Bronchial epithelial cell (primary cell): ENCODE data around the gene NME1. TPM values are rescaled to one million over a fixed set of nuclear protein-coding genes. Genes with fewer than 3 reads are reported as not detected.
"Not testable (repeated sequence)": the region's sequence is repeated elsewhere in the genome, so short reads cannot be mapped to it uniquely, and the experiment has no call there.

ENCODE experiments used
- DNase-seq: peaks from one replicate; pipeline ENCODE4 v3.0.0-alpha.2; 2010; ENCODE audit warnings: low read depth
- FAIRE-seq: peaks from 2 replicates; lab custom pipeline; 2011; peaks lifted over from hg19 to GRCh38; lab: Jason Lieb, UNC
- H3K27me3 ChIP-seq: 2 replicates; pipeline ENCODE4 v1.5.1; 2011; ENCODE audit warnings: low read length; ENCODE audit not compliant: control insufficient read depth, insufficient read depth
- H3K36me3 ChIP-seq: 2 replicates; pipeline ENCODE4 v1.5.1; 2011; ENCODE audit warnings: low read length; ENCODE audit not compliant: control insufficient read depth, insufficient read depth
- H3K4me3 ChIP-seq: 2 replicates; pipeline ENCODE4 v1.5.1; 2011; ENCODE audit warnings: mild to moderate bottlenecking, low read depth, low read length, control low read depth
- total RNA-seq: library from RNA; depleted of rRNA; stranded (reverse); fragments of >200 nt; gene quantifications from 2 replicates; pipeline ENCODE4 v1.2.1, GENCODE V29; 2014
- TF ChIP-seq, protein P1 (sequence below): IDR thresholded peaks from 2 replicates; pipeline ENCODE4 v1.5.1; 2011; ENCODE audit warnings: mild to moderate bottlenecking, moderate library complexity, low read length, control low read depth, inconsistent platforms; ENCODE audit not compliant: insufficient read depth, severe bottlenecking

The NME1 gene
- total RNA-seq, result 129 and 204 TPM in 2 replicates

GRCh38 chr17:51153210-51154072 lies at the start of gene NME1:
Gene NME1, plus strand, starts transcription at chr17:51153559. Its CDS starts 2,096 bp downstream, at chr17:51155655.
- peak; percentile 99 for DNase-seq
- Histone ChIP-seq H3K27me3 (no peaks in the 10 kb centered on the region), H3K36me3 (peaks cover 5% of the 10 kb centered on the region), H3K4me3 (peak within 1 kb of the TSS; percentile 58)
- TF ChIP-seq, protein P1, sequence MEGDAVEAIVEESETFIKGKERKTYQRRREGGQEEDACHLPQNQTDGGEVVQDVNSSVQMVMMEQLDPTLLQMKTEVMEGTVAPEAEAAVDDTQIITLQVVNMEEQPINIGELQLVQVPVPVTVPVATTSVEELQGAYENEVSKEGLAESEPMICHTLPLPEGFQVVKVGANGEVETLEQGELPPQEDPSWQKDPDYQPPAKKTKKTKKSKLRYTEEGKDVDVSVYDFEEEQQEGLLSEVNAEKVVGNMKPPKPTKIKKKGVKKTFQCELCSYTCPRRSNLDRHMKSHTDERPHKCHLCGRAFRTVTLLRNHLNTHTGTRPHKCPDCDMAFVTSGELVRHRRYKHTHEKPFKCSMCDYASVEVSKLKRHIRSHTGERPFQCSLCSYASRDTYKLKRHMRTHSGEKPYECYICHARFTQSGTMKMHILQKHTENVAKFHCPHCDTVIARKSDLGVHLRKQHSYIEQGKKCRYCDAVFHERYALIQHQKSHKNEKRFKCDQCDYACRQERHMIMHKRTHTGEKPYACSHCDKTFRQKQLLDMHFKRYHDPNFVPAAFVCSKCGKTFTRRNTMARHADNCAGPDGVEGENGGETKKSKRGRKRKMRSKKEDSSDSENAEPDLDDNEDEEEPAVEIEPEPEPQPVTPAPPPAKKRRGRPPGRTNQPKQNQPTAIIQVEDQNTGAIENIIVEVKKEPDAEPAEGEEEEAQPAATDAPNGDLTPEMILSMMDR, result peak; percentile 90
- FAIRE-seq, result no peak

GRCh38 chr17:51107778-51108177 lies 45.6 kb upstream of the NME1 start:
- FAIRE-seq (no peak), DNase-seq (no peak)
- no peak overlapping the region for H3K4me3 ChIP-seq
- no peaks in the 10 kb centered on the region for H3K27me3 ChIP-seq
- H3K36me3 ChIP-seq, result peaks cover 3% of the 10 kb centered on the region
- TF ChIP-seq, protein P1, result no peak

- H3K27me3 ChIP-seq, FAIRE-seq, H3K36me3 ChIP-seq, DNase-seq, H3K4me3 ChIP-seq: not testable (repeated sequence)
Observed at GRCh38 chr17:51112303-51113222, 40.8 kb upstream of the NME1 start.

GRCh38 chr17:51115179-51115578 lies 38.2 kb upstream of the NME1 start:
- no peaks in the 10 kb centered on the region for H3K27me3 ChIP-seq
- DNase-seq, result no peak
- H3K36me3 ChIP-seq, result peaks cover 3% of the 10 kb centered on the region
- H3K4me3 ChIP-seq, result no peak overlapping the region
- no peak for FAIRE-seq
- TF ChIP-seq, protein P1, result no peak

DNA sequence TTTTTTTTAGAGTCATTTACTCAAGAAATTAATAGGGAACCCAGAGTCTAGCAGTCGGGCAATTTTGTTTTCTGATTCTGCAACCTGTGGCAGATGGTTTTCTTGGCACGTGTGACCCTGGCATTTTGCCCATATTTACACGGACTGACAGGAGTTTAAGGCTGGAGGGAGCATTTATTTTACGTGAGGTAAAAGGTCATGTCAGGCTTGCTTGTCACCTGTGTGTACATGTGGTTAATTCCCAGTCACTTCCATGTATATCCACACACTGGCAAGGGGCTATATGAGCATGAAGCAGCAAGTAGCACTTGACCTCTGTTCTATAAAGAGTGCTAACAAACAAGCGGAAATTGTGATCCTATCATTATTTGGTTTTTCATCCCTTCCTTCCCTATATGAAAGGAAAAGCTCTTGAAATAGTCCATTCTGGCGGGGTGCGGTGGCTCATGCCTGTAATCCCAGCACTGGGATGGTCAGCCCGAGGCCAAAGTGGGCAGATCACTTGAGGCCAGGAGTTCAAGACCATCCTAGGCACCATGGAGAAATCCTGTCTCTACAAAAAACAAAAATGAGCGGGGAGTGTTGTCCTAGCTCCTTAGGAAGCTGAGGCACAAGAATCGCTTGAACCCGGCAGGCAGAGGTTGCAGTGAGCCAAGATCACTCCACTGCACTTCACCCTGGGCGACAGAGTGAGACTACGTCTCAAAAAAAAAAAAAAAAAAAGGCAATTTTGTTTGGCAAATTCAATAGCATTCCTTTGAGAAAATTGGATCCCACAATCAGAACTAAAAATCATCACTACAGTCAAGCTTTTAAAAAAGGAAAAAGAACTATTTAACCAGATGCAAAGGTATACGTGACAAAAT lies 34.8 kb upstream of the NME1 start:
- DNase-seq, result no peak
- no peak for FAIRE-seq
- TF ChIP-seq, protein P1, result no peak
- Histone ChIP-seq H3K27me3 (no peaks in the 10 kb centered on the region), H3K4me3 (no peak overlapping the region), H3K36me3 (no peaks in the 10 kb centered on the region)
